GM18505 (cell line): Measurements from ENCODE around the gene CPT1C.

Experiments used
- ATAC-seq: cut with Tn5 transposase; IDR thresholded peaks from one replicate; pipeline ENCODE4 v1.9.1; 2021; ENCODE audit not compliant: unreplicated experiment
- POLR2A ChIP-seq: IDR thresholded peaks from 4 replicates; pipeline ENCODE4 v1.6.1; 2011; ENCODE audit warnings: borderline replicate concordance; ENCODE audit not compliant: insufficient read depth, insufficient read length; ENCODE audit errors: extremely low read depth

The CPT1C gene

DNA sequence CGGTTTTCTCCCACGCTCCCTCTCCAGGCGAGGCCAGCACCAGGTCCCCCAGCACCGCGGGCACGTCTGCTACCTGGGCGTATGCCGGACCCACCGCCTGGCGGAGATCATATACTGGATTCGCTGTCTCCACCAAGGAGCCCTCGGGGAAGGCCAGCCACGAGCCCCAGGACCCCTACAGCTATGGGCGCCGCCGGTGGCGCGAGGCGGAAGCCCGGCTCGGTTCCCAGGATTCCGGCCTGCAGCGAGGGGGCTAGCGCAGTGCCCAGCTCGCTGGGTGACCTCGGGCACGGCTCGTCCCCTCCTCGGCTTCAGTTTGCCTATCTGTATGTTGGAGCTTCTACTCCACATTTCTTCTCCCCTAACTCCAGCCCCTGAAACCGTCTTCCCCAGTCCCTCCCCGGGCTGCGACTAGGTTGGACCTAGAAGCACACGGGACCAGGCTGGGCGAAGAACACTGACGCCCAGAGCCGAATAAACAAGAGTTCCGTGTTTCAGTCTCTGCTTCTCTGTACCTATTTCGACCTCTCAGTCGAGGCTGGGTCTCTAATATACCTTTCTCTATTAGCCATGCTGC is 749 bp upstream of the CPT1C start:
- no peak for TF ChIP-seq POLR2A
- no peak for ATAC-seq

DNA sequence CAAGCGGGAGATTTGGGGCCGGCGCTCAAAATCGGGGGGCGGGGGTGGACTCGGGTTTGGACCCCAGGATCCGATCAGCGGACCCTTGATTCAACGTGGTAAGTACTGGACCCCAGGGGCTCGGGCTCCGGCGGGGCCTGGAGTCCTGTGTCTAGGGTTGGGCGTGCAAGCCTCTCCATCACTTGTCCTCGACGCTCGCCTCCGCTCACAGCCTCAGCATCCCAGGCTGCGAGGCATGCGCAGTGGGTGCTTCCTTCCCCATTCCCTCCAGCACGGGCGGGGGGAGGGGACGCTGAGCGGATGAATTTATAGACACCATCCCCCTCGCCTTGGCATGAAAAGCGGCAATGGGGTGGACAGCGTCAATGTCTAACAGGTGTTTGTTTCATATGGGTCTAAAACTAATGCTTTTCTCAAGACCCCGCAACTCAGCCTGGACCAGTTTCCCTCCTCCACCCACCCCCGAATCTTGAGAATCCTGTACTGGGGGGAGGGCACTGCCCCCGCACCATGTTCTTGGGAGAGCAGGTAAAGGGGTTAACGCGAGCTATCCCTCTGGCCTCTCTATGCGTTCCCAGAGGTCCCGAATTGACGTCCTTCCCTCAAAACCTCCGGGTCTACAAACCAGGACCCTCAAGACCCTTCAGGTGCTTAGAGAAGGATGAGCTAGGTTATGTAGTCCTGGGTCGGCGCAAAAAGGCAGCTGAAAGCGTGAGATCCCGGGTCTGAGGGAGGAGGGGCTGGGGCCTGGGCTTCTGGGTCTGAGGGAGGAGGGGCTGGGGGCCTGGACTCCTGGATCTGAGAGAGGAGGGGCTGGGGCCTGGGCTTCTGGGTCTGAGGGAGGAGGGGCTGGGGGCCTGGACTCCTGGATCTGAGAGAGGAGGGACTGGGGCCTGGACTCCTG is 579 bp downstream of the CPT1C start:
- TF ChIP-seq POLR2A = no peak
- ATAC-seq = no peak

DNA sequence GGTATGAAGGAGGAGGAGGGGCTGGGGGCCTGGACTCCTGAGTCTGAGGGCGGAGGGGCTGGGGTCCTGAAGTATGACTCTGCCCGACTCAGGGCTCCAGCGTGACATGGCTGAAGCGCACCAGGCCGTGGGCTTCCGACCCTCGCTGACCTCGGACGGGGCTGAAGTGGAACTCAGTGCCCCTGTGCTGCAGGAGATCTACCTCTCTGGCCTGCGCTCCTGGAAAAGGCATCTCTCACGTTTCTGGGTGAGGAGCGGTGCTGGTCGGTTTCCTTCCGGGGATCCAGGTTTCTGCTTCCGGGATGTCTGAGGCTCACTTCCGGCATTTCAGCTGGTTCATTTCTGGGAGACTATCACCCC is 1.2 kb downstream of the CPT1C start:
- ATAC-seq = no peak
- TF ChIP-seq POLR2A = no peak

DNA sequence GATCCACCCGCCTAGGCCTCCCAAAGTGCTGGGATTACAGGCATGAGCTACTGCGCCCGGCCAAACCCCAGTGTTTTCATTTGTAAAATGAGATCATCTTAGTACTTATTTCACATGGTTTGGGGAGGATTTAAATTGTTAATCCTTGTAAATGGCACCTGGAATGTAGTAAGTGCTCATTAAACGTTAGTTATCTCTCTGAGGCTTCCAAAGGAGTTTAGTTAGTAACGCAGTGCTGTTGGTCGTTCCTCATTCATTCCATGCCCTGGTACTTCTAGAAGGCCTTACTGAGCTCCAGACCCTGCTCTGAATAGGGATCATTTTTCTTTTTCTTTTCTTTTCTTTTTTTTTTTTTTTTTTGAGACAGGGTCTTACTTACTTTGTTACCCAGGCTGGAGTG is 5.2 kb downstream of the CPT1C start:
- TF ChIP-seq POLR2A = no peak
- ATAC-seq = no peak

DNA sequence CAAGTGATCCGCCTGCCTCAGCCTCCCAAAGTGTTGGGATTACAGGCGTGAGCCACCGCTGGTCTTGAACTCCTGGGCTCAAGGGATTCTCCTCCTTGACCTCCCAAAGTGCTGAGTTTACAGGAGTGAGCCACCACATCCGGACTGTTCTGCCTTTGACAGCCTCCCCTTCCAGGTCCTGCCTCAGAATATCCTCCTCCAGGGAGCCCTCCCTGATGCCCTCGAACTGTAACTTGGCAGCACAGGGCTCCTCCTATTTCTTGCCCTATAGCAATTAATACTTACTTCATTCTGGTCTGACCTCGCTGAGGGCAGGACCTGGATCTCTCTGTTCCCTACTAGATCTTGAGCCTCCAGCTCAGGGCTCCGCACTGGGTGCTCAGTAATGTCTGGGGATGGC is 5.9 kb downstream of the CPT1C start:
- no peak for TF ChIP-seq POLR2A
- ATAC-seq = no peak

DNA sequence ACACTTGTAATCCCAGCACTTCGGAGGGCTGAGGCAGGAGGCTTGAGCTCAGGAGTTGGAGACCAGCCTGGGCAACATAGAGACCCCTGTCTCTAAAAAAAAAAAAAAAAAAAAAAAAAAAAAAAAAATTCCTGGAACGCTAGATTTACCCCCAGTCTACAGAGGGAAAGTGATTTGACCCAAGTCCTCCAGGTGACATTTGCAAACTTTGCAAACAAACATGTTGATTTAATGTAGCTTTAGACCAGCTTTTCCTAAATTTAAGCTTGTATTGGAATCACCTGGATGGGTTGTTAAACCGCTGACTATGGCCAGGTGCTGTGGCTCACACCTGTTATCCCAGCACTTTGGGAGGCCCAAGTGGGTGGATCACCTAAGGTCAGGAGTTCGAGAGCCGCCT is 8.4 kb downstream of the CPT1C start:
- ATAC-seq = no peak
- no peak for TF ChIP-seq POLR2A

DNA sequence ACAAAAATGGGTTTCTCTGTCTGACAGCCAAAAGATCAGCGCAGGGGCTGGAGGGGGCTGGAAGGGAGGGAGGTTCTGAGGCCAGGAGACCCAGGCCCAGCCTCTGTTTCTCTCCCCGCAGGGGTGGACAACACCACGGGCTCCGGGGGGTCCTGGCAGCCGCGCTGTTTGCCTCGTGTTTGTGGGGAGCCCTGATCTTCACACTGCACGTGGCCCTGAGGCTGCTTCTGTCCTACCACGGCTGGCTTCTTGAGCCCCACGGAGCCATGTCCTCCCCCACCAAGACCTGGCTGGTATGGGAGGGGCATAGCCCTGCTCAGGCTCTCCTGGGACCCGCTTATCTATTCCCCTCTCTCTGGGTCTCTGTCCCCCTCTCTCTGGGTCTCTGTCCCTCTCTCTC is 9.6 kb downstream of the CPT1C start:
- no peak for ATAC-seq
- no peak for TF ChIP-seq POLR2A

DNA sequence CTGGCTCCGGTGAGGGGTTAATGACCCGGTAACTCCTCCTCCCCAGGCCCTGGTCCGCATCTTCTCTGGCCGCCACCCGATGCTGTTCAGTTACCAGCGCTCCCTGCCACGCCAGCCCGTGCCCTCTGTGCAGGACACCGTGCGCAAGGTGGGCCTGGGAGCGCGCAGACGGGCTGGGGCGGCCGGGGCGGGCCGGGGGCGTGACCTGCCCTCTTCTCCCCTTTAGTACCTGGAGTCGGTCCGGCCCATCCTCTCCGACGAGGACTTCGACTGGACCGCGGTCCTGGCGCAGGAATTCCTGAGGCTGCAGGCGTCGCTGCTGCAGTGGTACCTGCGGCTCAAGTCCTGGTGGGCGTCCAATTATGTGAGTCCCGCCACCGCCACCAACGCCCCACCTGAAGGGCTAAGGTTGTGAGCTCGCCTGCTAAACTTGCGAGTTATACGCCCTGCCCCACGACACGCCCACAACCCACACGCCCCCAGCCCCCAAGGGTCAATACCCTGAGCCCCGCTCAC is 10.4 kb downstream of the CPT1C start:
- TF ChIP-seq POLR2A = no peak
- no peak for ATAC-seq

DNA sequence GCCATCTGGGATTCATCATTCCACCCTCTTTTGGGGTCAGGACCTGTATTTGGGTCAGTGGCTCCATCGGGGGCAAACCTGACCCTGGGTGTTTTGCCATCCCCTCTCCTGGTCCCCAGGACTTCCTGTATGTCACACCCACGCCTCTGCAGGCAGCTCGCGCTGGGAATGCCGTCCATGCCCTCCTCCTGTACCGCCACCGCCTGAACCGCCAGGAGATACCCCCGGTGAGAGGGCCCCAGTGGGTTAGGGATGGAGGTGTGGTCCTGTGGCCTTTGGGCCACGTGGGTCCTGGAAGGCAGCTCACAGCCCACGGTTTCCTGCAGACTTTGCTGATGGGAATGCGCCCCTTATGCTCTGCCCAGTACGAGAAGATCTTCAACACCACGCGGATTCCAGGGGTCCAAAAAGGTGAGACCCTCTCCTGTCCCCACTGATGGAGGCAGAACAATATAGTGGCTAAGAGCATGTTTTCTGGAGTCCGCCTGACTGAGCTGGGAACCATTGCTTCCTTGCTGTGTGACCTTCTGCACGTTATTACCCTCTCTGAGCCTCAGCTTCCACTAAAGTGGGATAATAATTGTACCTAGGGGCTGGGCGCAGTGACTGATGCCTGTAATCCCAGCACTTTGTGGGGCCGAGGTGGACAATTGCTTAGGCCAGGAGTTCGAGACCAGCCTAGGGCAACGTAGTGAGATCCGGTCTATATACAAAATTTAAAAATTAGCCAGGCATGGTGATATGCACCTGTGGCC is 14.1 kb downstream of the CPT1C start:
- TF ChIP-seq POLR2A = no peak
- ATAC-seq = no peak

DNA sequence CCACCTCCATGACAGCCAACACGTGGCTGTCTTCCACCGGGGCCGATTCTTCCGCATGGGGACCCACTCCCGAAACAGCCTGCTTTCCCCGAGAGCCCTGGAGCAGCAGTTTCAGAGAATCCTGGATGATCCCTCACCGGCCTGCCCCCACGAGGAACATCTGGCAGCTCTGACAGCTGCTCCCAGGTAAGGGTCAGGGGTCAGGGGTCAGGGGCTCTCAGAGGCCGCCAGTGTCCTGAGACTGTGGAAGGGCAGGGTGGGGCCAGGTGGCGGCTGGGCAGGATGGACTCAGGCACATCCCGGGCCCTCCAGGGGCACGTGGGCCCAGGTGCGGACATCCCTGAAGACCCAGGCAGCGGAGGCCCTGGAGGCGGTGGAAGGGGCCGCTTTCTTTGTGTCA is 15.0 kb downstream of the CPT1C start:
- ATAC-seq = no peak
- no peak for TF ChIP-seq POLR2A

DNA sequence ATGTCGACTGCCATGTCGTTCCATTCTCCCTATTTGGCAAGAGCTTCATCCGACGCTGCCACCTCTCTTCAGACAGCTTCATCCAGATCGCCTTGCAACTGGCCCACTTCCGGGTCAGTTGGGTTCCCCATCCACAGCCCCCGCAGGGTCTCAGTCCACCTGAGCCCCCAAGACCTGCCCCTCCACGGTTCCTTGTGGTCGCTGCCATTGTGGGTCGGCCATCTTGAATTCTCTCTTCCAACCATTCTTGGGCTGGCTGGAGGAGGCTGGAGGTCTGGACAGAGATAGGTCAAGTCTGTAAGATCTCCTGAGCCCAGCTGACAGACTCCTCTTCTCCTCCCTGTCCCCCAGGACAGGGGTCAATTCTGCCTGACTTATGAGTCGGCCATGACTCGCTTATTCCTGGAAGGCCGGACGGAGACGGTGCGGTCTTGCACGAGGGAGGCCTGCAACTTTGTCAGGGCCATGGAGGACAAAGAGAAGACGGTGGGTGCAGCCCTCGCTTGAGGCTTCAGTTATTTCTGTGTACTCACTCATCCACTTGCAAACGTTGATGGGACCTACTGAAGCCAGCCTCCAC is 19.5 kb downstream of the CPT1C start:
- ATAC-seq = no peak
- no peak for TF ChIP-seq POLR2A

DNA sequence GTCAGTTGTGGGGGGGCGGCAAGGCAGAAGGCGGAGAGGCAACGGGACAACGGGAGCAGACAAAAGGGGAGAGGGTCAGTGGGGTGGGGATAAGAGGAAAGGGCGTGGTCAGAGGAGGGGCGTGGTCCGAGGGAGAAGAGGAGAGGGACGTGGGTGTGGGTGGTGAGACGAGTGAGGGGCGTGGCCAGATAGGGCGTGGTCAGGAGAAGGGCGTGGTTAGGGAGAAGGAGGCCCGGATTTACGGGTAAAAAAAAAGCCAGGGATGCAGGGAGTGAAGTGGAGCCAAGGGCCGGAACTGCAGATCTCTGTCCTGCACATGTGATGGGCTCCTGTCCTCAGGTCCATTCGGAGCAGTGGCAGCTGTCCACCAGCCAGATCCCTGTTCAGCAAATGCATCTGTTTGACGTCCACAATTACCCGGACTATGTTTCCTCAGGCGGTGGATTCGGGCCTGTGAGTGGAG is 21.5 kb downstream of the CPT1C start:
- ATAC-seq = no peak
- TF ChIP-seq POLR2A = no peak

DNA sequence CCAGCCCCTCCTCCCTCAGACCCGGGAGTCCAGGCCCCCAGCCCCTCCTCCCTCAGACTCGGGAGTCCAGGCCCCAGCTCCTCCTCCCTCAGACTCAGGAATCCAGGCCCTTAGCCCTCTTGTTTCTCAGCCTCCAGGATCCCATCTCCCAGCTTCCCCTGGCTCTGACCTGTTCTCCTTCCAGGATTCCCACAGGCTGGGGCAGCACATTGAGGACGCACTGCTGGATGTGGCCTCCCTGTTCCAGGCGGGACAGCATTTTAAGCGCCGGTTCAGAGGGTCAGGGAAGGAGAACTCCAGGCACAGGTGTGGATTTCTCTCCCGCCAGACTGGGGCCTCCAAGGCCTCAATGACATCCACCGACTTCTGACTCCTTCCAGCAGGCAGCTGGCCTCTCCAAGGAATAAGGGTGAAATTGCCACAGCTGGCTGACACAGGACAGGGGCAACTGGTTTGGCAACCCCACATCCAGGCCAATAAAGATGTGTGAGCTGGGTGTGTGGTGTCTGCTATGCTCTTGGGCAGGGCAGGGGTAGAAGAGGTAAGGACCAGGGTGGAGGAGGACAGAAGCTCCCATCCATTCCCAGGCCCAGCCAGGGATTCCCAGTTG is 22.4 kb downstream of the CPT1C start:
- ATAC-seq = no peak

More for the DNA sequence above, 22.4 kb downstream of the CPT1C start:
- no peak for TF ChIP-seq POLR2A
